H1 (cell line): ENCODE results near the gene ASTN1.

Experiments used
- CBX8 ChIP-seq: fragments of 300-800, 300-1000 bp; sonication (generic); IDR thresholded peaks from 2 replicates; pipeline ENCODE4 v1.7.1; 2016; ENCODE audit warnings: low read depth, low read length, borderline replicate concordance
- CTCF ChIP-seq, 3 experiments: IDR thresholded peaks; 1 replicate in 2 of 3; 2 replicates in 1 of 3; pipeline versions ENCODE4 v1.5.1 to v1.6.1; 2011; ENCODE audit warnings: low read length in 3 of 3, mild to moderate bottlenecking in 3 of 3, inconsistent platforms in 2 of 3, low read depth in 1 of 3, moderate library complexity in 1 of 3; ENCODE audit not compliant: insufficient read depth in 1 of 3; ENCODE audit errors: control extremely low read depth in 1 of 3
- EGR1 ChIP-seq: IDR thresholded peaks from 2 replicates; pipeline ENCODE4 v1.6.1; 2011; ENCODE audit warnings: low read depth, low read length, borderline replicate concordance
- EP300 ChIP-seq, 2 experiments: IDR thresholded peaks; 1 replicate in 1 of 2; 2 replicates in 1 of 2; pipeline ENCODE4 v1.6.1; 2011 to 2012; ENCODE audit warnings: low read depth in 2 of 2, low read length in 2 of 2, mild to moderate bottlenecking in 2 of 2, borderline replicate concordance in 1 of 2, inconsistent platforms in 1 of 2, moderate library complexity in 1 of 2
- EZH2 ChIP-seq: fragments of 200-600 bp; sonication (generic); IDR thresholded peaks from 2 replicates; pipeline ENCODE4 v1.7.1; 2012; ENCODE audit warnings: low read depth, mild to moderate bottlenecking, moderate library complexity, low read length, inconsistent platforms; ENCODE audit not compliant: severe bottlenecking
- KDM4A ChIP-seq: IDR thresholded peaks from one replicate; pipeline ENCODE4 v1.7.1; 2012; ENCODE audit warnings: low read depth, mild to moderate bottlenecking, moderate library complexity, low read length, inconsistent platforms; ENCODE audit not compliant: severe bottlenecking
- POLR2A ChIP-seq, 2 experiments: IDR thresholded peaks; 1 replicate in 1 of 2; 2 replicates in 1 of 2; pipeline ENCODE4 v1.6.1; 2011; ENCODE audit warnings: low read depth in 2 of 2, low read length in 2 of 2, mild to moderate bottlenecking in 2 of 2; ENCODE audit errors: control extremely low read depth in 1 of 2
- POLR2AphosphoS5 ChIP-seq: IDR thresholded peaks from 2 replicates; pipeline ENCODE4 v1.6.1; 2011; ENCODE audit warnings: low read depth, low read length
- TCF12 ChIP-seq: IDR thresholded peaks from 2 replicates; pipeline ENCODE4 v1.6.1; 2011; ENCODE audit warnings: low read depth, mild to moderate bottlenecking, low read length
- TF ChIP-seq, protein P1 (sequence below): IDR thresholded peaks from 2 replicates; pipeline ENCODE4 v1.6.1; 2012; ENCODE audit warnings: inconsistent platforms

DNA sequence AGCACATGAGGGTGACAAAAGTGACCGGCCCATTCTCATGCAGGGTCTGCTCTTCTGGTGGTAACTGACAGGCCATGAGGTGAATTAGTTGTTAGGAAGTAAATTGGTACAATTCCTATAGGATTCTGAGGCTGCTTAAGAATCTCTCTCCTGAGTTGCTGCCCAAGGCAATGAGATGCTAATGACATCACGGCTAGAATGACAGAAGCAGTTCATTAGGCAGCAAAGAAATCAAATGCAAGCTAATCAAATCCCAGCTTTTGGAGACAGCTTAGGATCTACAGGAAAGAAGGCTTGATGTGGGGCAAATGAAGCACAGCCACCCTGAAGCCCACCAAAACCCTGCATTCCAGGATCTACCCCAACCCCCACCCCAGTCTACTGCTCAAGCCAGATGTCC lies 265.2 kb downstream of the ASTN1 start:
- TF ChIP-seq EGR1 (no peak), EP300 (IDR thresholded peaks at IDR 0.05; ENCODE audit: borderline replicate concordance in 1 of 2, low read depth in 2 of 2, low read length in 2 of 2) (no peak), CTCF (IDR thresholded peaks at IDR 0.05; ENCODE audit: control extremely low read depth in 1 of 3, insufficient read depth in 1 of 3, low read depth in 1 of 3, low read length in 3 of 3) (no peak), POLR2A (IDR thresholded peaks at IDR 0.05; ENCODE audit: control extremely low read depth in 1 of 2, low read depth in 2 of 2, low read length in 2 of 2) (no peak), CBX8 (no peak), KDM4A (no peak), TCF12 (no peak), POLR2AphosphoS5 (no peak), EZH2 (no peak)
- TF ChIP-seq, protein P1, sequence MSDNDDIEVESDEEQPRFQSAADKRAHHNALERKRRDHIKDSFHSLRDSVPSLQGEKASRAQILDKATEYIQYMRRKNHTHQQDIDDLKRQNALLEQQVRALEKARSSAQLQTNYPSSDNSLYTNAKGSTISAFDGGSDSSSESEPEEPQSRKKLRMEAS, result no peak
